Measurements from ENCODE around the gene GRIK1. TPM values are rescaled to one million over a fixed set of nuclear protein-coding genes. Genes with fewer than 3 reads are reported as not detected.

The GRIK1 gene
- total RNA-seq, 1 donor from 2014 or later: not detected

DNA sequence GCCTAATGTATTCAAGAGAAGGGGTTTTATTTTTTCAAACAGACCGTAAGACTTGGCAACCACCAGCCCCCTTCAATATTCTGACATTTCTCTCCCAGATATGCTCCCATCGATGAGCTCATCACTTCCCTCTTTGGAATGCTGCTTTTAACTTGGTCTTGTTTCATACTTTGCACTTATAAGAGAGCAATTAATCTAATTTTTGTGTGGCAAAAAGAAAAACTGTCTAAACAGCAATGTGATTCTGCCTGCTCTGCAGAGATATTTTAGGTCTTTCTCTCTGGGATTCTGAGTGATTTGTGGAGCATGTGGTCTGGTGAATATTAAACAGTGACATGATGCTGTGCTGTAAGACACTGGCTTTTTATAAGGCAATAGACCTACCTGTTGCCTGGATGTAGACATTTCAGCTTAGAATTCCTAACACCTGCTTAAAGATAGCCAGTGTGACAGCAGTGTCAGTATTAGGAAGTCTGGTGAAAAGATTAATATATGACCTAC lies 356.3 kb downstream of the GRIK1 start:
- Histone ChIP-seq H3K4me1 (no peaks in the 10 kb centered on the region), H3K9me3 (no peaks in the 10 kb centered on the region), H3K27me3 (no peaks in the 10 kb centered on the region), H3K4me3 (no peak overlapping the region), H3K27ac (no peak overlapping the region), H3K36me3 (no peaks in the 10 kb centered on the region)
- DNase-seq: no peak
- intact Hi-C loops (cut with DNase I): no loop called here
- TF ChIP-seq, protein P1, sequence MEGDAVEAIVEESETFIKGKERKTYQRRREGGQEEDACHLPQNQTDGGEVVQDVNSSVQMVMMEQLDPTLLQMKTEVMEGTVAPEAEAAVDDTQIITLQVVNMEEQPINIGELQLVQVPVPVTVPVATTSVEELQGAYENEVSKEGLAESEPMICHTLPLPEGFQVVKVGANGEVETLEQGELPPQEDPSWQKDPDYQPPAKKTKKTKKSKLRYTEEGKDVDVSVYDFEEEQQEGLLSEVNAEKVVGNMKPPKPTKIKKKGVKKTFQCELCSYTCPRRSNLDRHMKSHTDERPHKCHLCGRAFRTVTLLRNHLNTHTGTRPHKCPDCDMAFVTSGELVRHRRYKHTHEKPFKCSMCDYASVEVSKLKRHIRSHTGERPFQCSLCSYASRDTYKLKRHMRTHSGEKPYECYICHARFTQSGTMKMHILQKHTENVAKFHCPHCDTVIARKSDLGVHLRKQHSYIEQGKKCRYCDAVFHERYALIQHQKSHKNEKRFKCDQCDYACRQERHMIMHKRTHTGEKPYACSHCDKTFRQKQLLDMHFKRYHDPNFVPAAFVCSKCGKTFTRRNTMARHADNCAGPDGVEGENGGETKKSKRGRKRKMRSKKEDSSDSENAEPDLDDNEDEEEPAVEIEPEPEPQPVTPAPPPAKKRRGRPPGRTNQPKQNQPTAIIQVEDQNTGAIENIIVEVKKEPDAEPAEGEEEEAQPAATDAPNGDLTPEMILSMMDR (IDR thresholded peaks at IDR 0.05): no peak
- ATAC-seq: no peak

DNA sequence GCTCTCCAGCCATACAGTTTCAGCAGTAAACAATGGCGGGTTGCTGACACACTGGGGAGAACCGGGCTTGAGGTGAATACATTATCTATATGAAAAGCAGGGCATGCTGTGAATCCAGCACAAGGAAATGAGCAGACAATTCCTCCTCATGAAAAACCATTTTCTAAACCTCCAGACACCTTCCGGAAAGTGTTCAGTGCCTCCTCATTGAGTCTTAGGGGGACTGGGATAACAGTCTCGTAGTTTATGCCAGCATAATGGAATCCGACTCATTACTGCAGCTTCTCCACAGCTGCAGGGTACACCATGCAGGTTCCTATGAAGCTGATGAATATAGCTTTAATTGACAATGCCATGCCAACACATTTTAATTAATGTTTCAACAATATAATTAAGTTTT lies 356.9 kb downstream of the GRIK1 start:
- no peak for ATAC-seq
- H3K4me3 ChIP-seq: no peak overlapping the region
- H3K36me3 ChIP-seq: no peaks in the 10 kb centered on the region
- H3K27ac ChIP-seq: no peak overlapping the region
- TF ChIP-seq, protein P1 (IDR thresholded peaks at IDR 0.05): no peak
- no peak for DNase-seq
- no peaks in the 10 kb centered on the region for H3K9me3 ChIP-seq
- H3K4me1 ChIP-seq: no peaks in the 10 kb centered on the region
- intact Hi-C loops (cut with DNase I): no loop called here
- H3K27me3 ChIP-seq: no peaks in the 10 kb centered on the region

DNA sequence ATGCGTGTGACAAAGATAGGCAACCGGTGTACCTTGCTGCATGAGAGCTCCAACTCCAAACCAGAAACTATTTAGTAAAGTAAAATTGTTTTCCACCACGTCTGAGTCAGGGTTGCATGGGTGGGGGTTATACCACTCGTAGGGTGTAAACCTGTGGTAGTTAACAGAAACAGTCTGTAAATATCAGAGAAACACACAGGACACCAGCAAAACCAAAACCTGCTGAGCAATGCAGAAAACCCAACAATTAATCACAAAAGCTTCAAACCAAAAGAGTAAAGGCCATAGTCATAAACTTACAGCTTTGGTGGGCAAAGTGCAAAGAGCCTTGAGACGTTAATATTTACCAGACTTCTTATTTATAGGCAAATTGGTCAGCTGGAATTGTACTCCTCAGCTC lies 358.4 kb downstream of the GRIK1 start:
- Histone ChIP-seq H3K4me1 (no peaks in the 10 kb centered on the region), H3K36me3 (no peaks in the 10 kb centered on the region), H3K4me3 (no peak overlapping the region), H3K27me3 (no peaks in the 10 kb centered on the region), H3K9me3 (no peaks in the 10 kb centered on the region), H3K27ac (no peak overlapping the region)
- DNase-seq (no peak), ATAC-seq (no peak)
- TF ChIP-seq, protein P1 (IDR thresholded peaks at IDR 0.05): no peak
- intact Hi-C loops (cut with DNase I): no loop called here

DNA sequence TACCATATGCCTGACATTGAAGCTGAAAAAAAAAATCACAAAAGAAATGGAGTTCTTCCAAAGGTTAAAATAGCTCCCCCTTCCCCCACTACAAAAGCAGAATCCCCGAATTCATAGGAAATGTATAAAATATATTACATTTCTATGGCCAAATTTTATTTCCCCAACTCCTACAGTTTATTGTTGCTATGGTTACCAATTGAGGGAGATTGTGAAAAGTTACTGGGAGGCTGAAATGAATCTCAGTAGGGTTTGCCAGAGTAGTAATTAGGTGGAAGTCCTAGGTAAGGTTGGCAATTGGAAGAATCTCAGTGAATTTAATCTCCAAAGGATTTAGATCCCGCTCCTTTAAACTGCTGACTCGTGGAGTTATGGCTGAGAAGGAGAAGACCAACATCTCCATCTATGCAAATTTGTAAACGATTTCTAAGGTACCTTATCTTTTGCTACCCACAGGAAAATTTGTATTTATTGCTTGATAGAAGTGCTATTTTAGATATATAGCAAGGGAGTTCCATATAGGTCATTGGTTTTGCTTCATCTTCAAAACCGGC lies 359.0 kb downstream of the GRIK1 start:
- intact Hi-C loops (cut with DNase I): no loop called here
- no peak overlapping the region for H3K27ac ChIP-seq

DNA sequence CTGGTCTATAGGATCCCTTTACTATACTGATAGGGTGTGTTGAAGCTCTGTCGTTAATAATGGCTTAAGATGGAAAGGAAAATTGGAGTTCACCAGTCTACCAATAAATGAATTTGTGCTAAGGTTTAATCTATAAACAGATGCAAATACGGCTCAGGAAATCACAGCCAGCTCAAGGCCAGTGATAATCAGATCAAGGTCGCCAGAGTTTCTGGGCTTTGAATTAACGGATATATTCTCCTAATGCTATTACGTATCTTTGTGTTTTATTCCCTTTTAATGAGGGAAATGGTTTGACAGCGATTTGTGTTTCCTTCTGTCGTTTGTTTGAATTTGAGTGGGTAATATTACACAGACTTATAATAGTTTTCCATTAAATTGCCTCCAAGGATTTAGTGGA lies 361.5 kb downstream of the GRIK1 start:
- Histone ChIP-seq H3K27ac (no peak overlapping the region), H3K9me3 (no peaks in the 10 kb centered on the region), H3K4me1 (no peaks in the 10 kb centered on the region), H3K4me3 (no peak overlapping the region), H3K36me3 (no peaks in the 10 kb centered on the region), H3K27me3 (no peaks in the 10 kb centered on the region)
- ATAC-seq (no peak), DNase-seq (no peak)
- intact Hi-C loops (cut with DNase I): no loop called here
- TF ChIP-seq, protein P1 (IDR thresholded peaks at IDR 0.05): no peak

More for the DNA sequence above, 359.0 kb downstream of the GRIK1 start:
- H3K9me3 ChIP-seq: no peaks in the 10 kb centered on the region
- no peaks in the 10 kb centered on the region for H3K4me1 ChIP-seq
- TF ChIP-seq, protein P1 (IDR thresholded peaks at IDR 0.05): no peak
- no peak overlapping the region for H3K4me3 ChIP-seq
- no peaks in the 10 kb centered on the region for H3K36me3 ChIP-seq
- ATAC-seq (no peak), DNase-seq (no peak)
- no peaks in the 10 kb centered on the region for H3K27me3 ChIP-seq

DNA sequence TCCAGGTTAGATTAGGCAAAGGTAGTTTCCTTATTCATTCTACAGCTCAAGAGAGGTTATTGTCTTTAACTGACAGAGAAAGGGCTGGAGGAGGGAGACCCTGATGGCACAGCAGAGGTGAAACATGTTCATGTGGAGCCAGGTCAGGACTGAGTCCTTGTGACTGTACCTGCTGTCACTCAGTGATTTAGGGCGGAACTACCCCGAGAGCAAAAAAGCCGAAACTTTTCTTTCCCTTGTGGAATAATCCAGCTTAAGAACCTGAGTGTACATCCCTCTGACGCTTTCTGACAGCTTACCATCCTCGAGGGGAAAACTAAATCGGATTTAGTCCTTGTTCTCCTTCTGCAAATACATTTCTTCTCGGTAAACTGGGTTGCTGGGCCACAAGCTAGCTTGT lies 367.8 kb downstream of the GRIK1 start:
- intact Hi-C loops (cut with DNase I): no loop called here
- Histone ChIP-seq H3K4me3 (no peak overlapping the region), H3K27me3 (no peaks in the 10 kb centered on the region), H3K27ac (no peak overlapping the region), H3K36me3 (no peaks in the 10 kb centered on the region), H3K9me3 (no peaks in the 10 kb centered on the region), H3K4me1 (no peaks in the 10 kb centered on the region)
- no peak for DNase-seq
- ATAC-seq: no peak
- TF ChIP-seq, protein P1 (IDR thresholded peaks at IDR 0.05): no peak

Data from upper lobe of right lung (tissue), 1 donor.